Measurements from ENCODE around the gene OLA1.

DNA sequence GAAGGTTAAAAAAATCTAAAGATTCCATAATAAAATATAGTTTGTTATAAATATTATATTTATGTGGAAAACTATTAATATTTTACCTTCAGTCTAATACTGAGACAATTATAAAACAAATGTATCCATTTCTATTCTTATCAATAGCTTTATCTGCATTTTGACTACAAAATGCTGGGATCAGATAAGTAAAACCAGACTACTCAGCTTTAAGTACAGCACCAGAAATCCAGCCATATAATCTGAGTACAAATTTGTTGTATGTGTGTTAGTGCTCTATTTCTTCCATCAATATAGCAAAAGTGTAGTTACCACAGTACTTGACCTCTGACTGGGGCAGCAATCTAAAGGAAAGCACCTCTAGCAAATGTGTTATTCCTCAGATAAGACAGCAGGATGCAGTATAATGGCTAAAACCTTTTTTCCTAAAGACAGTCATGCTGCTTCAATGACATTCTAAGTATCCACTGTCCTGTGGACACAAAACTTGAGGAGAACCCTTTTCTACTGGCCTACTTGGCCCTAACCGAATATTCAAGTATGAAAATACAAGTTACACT lies 68.1 kb downstream of the OLA1 start:
- TF ChIP-seq, protein P1, sequence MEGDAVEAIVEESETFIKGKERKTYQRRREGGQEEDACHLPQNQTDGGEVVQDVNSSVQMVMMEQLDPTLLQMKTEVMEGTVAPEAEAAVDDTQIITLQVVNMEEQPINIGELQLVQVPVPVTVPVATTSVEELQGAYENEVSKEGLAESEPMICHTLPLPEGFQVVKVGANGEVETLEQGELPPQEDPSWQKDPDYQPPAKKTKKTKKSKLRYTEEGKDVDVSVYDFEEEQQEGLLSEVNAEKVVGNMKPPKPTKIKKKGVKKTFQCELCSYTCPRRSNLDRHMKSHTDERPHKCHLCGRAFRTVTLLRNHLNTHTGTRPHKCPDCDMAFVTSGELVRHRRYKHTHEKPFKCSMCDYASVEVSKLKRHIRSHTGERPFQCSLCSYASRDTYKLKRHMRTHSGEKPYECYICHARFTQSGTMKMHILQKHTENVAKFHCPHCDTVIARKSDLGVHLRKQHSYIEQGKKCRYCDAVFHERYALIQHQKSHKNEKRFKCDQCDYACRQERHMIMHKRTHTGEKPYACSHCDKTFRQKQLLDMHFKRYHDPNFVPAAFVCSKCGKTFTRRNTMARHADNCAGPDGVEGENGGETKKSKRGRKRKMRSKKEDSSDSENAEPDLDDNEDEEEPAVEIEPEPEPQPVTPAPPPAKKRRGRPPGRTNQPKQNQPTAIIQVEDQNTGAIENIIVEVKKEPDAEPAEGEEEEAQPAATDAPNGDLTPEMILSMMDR (IDR thresholded peaks at IDR 0.05), result no peak
- TF ChIP-seq POLR2A (IDR thresholded peaks at IDR 0.05), result no peak

Data from esophagus squamous epithelium (tissue), 4 donors.